HL-60 (cell line): Measurements from ENCODE around the gene CAMKMT.

ENCODE experiments used
- DNase-seq, 2 experiments: peaks; one replicate each; pipeline ENCODE4 v3.0.0-alpha.2; 2010 to 2020; ENCODE audit warnings: low read depth in 1 of 2, low spot score in 1 of 2
- H3K27ac ChIP-seq: fragments of 250-450 bp; sonication (Bioruptor Pico); replicated peaks from 2 replicates; pipeline ENCODE4 v1.5.1; 2020; ENCODE audit warnings: mild to moderate bottlenecking, moderate library complexity
- H3K27me3 ChIP-seq: fragments of 250-450 bp; sonication (Bioruptor Pico); 2 replicates; pipeline ENCODE4 v1.5.1; 2021; ENCODE audit warnings: mild to moderate bottlenecking, moderate library complexity; ENCODE audit not compliant: insufficient read depth, poor library complexity, severe bottlenecking
- H3K4me3 ChIP-seq: replicated peaks from 2 replicates; pipeline ENCODE4 v1.5.1; 2011; ENCODE audit warnings: mild to moderate bottlenecking, control low read depth, low read length; ENCODE audit not compliant: insufficient read depth
- CTCF ChIP-seq: IDR thresholded peaks from one replicate; pipeline ENCODE4 v1.5.1; 2011; ENCODE audit warnings: low read length, control low read depth, inconsistent platforms; ENCODE audit not compliant: insufficient read depth
- GABPA ChIP-seq: IDR thresholded peaks from 2 replicates; pipeline ENCODE4 v1.6.1; 2012; ENCODE audit warnings: low read depth
- POLR2AphosphoS5 ChIP-seq: IDR thresholded peaks from 2 replicates; pipeline ENCODE4 v1.6.1; 2012; ENCODE audit warnings: low read depth
- REST ChIP-seq: IDR thresholded peaks from 2 replicates; pipeline ENCODE4 v1.6.1; 2012; ENCODE audit warnings: low read depth; ENCODE audit not compliant: insufficient replicate concordance
- SPI1 ChIP-seq: IDR thresholded peaks from 2 replicates; pipeline ENCODE4 v1.6.1; 2012; ENCODE audit warnings: low read depth, mild to moderate bottlenecking, borderline replicate concordance

CAMKMT gene

GRCh38 chr2:44774826-44775492 lies 413.2 kb downstream of the CAMKMT start:
- DNase-seq: no peak
- Histone ChIP-seq H3K27ac (no peak overlapping the region), H3K27me3 (peaks cover 9% of the 10 kb centered on the region), H3K4me3 (no peak overlapping the region)
- TF ChIP-seq GABPA (no peak), CTCF (no peak), POLR2AphosphoS5 (no peak), SPI1 (no peak), REST (no peak)

- TF ChIP-seq CTCF: no peak
- TF ChIP-seq GABPA: no peak
- TF ChIP-seq POLR2AphosphoS5: no peak
- no peak for TF ChIP-seq REST
- TF ChIP-seq SPI1: no peak
- DNase-seq: no peak
- H3K27ac ChIP-seq: no peak overlapping the region
- no peak overlapping the region for H3K4me3 ChIP-seq
- H3K27me3 ChIP-seq: peaks cover 7% of the 10 kb centered on the region
Observed at GRCh38 chr2:44777036-44777435, 415.3 kb downstream of the CAMKMT start.

GRCh38 chr2:44777537-44777936 lies 415.8 kb downstream of the CAMKMT start:
- no peak overlapping the region for H3K27ac ChIP-seq
- no peak overlapping the region for H3K4me3 ChIP-seq
- no peak for DNase-seq

More at GRCh38 chr2:44777537-44777936, 415.8 kb downstream of the CAMKMT start:
- H3K27me3 ChIP-seq: peaks cover 7% of the 10 kb centered on the region
- TF ChIP-seq GABPA: no peak
- TF ChIP-seq POLR2AphosphoS5: no peak
- TF ChIP-seq CTCF: no peak
- TF ChIP-seq REST: no peak
- TF ChIP-seq SPI1: no peak
